ENCODE data around the gene ARHGAP4.

Gene ARHGAP4

GRCh38 chrX:153924149-153924861 is 1.8 kb downstream of the ARHGAP4 start:
- no peak for DNase-seq

- DNase-seq, result peak; percentile 36
Measured at GRCh38 chrX:153922932-153923857, 2.9 kb downstream of the ARHGAP4 start.

DNA sequence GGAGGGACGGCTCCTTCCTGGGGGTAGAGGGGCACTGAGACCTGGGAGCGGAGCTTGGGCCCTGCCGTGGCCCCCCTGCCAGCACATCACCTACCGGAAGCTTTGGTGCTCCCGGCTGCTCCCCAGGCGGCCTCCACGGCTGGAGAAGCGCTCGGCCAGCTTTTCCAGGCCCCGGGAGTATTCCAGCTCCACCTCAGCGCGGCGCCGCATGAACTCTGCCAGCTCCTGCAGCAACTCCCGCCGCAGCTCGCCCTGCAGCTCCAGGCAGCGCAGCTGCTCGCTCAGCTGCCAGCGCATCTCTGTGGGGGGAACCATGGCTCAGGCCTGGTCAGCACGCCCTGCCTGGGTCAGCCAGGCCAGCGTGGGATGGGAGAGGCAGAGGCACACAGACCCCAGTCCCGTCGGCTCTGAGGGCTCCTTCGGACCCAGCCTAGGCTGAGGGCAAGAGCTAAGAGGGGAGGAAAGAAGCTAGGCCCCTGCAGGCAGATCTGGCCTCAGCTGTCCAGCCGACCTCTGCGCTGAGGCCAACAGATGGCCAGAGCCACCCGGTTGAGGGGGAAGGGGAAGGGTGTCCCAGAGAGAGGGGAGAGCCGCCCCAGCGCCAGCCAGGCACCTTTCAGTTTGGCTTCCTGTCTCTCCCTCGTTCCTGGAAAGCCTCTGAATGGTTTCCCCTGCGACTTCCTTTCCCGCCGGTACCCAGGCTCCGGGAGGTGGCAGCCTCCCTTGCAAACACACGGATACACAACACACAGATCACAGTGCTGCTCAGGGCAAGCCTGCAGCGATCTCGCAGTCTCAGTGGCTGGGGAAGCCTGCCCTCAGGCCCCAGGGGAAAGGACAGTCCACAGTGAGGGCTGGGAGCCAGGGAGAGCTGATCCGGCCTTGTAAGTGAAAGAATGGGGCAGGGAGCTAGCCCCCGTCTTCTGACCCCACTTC is 4.3 kb downstream of the ARHGAP4 start:
- DNase-seq, result no peak

- no peak for DNase-seq
Measured at GRCh38 chrX:153921070-153921469, 5.0 kb downstream of the ARHGAP4 start.

GRCh38 chrX:153920546-153920945 is 5.5 kb downstream of the ARHGAP4 start:
- DNase-seq, result no peak

DNA sequence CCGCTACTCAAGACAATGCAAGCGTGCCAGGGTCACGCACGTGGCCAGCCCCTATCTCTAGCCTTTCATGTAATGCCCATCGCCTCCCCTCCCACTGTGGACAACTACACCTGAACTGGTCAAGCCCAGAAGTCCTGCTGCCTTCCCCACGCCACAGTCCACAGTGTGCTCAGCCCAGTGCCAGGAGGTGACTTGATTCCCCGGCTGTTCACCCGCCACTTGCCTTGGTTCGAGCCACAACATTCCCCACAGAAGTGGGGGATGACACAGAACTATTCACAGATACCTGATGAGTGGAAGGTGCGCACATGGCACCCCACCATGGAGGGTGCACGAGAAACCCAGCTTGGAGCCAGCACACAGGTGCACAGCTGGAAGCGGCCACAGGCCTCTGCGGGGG is 6.8 kb downstream of the ARHGAP4 start:
- no peak for DNase-seq

GRCh38 chrX:153917869-153918268 is 8.2 kb downstream of the ARHGAP4 start:
- DNase-seq, result no peak

DNA sequence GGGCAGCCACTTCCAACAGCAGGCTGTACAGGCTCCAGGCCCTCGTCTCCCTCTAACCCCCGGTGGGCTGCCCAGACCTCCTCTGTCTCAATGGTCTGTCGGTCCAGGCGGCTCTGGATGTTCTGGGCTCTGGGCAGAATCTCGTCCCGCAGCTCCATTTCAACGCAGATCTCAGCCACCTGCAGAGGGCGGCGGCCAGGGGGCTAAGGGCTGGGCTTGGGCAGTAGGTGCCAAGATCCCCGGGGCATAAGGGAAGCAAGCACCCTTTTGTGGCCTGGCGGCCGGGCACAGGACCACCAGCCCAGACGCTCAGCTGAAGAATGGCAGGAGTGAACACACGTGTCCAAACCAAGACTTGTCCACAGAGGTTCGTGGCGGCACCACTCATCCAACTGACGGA is 12.4 kb downstream of the ARHGAP4 start:
- no peak for DNase-seq

DNA sequence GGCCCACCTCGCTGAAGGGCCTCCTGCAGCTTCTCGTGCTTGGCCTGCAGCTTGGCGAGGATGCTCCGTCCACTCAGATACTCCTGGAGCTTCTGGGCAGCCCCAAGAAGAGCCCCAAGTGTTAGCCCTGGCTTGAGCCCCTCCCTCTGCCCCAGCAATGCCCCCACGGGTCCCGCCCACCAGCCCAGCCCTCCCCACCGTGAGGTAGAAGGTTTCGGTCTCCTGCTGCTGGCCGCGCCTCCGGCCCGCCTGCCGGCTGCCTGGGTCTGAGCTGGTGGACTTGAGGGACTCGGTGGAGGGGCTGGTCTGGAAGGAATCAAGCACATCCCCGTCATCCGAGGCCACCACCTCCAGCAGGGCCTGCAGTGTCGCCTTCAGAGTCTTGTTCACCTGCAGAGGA is 12.9 kb downstream of the ARHGAP4 start:
- no peak for DNase-seq

DNA sequence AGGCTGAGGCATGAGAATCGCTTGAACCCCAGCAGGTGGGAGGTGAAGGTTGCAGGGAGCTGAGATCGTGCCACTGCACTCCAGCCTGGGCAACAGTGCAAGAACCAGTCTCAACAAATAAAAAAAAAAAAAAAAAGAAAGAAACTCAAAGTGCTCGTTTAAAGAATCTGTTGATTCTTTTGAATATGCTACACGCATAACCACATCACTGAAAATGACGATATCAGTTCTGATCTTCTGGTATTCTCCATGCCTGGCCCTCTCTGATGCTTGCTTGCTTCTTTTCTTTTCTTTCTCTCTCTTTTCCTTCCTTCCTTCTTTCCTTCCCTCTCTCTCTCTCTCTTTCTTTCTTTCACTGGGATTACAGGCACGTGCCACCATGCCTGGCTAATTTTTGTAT is 14.3 kb downstream of the ARHGAP4 start:
- no peak for DNase-seq

- no peak for DNase-seq
Measured at GRCh38 chrX:153910446-153910845, 15.6 kb downstream of the ARHGAP4 start.

DNA sequence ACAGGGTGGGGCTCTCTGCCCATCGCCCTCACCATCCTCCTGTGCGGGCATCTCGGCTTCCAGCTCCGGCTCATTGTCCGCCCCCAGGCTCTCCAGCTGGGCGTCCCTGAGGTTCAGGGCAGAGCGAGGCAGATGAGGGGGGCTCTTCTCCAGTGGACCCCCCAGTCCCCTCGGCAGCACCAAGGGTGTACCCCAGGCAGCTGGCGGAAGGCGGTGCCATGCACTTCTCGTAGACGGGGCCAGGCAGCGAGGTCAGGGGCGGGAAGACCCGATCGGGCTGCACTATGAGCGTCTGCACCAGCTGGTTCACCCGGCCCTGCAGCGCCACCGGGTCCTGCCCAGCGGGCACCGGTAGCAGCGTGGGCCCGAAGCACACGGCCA is 16.1 kb downstream of the ARHGAP4 start:
- no peak for DNase-seq

- peak; percentile 56 for DNase-seq
Measured at GRCh38 chrX:153909024-153909979, 16.8 kb downstream of the ARHGAP4 start.

DNA sequence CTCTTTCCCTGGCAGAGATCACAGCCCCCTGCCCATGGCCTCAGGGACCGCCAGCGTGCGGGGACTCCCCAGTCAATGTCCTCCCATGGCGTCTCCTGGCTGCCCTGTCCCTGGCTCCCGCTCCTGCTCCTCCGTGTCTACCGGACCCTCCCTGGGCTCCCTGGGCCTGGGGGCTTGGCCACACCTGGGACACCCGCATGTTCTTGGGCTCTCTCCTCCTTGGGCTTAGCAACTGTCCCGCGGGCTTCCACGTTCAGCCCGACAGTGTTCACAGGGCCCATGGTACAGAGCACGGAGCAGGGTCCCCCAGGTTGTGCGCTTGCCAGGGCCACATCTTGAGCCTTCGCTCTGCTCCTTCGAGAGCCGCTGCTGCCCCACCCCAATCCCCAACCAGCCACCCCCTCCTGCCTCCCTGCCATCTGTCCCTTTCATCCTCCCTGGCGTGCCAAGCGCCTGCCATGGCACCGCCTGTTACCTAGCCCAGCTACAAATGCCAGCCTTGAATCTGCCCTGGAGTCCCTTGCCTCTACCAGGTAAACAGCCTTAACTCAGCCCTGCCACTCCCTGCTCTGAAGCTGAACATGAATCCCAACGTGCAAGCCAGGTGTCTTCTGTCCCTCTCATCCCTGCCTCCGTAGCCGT is 17.7 kb downstream of the ARHGAP4 start:
- DNase-seq, result no peak

DNA sequence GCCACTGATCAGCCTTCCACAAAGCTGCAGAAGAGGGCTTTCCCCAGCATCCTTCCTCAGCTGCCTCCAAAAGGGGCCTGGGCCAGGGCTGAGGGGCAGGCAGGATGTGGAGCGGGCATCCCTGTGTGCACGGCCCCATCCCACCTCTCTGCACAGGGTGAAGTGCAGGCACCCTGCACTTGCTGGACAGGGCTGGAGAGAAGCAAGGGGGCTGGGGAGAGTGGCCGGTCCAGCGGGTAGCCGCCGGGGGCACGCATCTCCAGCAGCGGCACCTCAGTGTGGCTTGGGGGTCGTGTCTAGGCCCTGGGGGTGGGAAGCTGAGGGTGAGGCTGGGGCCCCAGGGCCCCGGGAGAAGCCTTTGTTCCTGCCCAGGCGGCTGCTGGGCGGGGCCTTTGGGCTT is 18.6 kb downstream of the ARHGAP4 start:
- DNase-seq, result no peak

GRCh38 chrX:153906126-153906917 is 19.7 kb downstream of the ARHGAP4 start:
- no peak for DNase-seq

GRCh38 chrX:153905481-153906095 is 20.5 kb downstream of the ARHGAP4 start:
- DNase-seq, result peak; percentile 75

DNA sequence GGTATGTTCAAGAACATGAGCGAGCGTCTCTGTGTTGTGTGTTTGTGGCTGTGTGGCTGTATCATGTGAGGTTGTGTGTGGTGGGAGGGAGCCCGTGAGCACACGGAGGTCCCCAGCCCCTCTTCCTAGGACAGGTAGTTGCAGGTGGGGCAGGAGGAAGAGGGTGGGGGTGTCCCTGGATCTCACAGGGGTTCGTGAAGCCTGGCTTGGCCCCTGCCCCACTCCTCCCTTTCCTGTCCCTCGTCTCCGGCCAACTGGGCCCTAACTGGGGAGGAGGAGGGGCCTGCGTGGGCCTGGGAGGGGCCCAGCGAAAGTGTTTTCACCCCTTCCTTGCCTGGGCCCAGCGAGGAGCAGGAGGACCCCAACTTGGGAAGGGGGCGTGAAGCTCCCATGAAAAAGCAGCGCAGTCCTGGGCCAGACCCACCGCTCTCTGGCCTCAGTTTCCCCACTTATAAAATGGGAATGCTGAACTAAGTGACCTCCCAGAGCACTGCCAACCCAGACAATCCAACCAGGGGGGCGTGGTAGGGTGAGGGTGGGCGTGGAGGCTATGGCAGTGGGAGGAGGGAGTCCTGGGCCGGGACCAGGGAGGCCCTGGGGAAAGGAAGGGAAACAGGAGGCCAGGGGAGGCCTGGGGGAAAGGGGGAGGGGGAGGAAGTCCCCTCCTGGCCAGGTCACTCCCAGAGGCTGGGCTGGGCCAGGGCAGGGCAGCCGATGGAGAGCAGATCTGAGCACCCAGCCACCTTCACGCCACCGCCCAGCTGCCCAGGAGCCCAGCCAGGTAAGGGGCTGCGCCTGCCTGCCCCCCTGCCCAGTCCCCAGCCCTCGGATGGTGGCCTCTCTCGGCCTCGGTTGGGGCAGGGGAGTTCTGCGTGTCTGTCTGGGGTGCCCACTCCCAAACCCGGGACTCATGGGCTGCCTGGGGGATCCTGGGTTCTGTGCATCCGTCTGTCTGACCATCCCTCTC is 21.8 kb downstream of the ARHGAP4 start, which contains the start of gene AVPR2:
Gene AVPR2 (plus strand): TSS at position 683 of the 967 bp plus-strand sequence. CDS start 473 bp downstream, outside the sequence.
- DNase-seq, result no peak
